NT2/D1 (cell line): Measurements from ENCODE around the gene MLXIP.

Source experiments
- SUZ12 ChIP-seq: IDR thresholded peaks from 2 replicates; pipeline ENCODE4 v1.6.1; 2011; ENCODE audit not compliant: insufficient read length, insufficient read depth; ENCODE audit errors: extremely low read depth
- YY1 ChIP-seq: IDR thresholded peaks from 2 replicates; pipeline ENCODE4 v1.6.1; 2011; ENCODE audit not compliant: insufficient read length, insufficient read depth
- ZNF274 ChIP-seq: IDR thresholded peaks from 2 replicates; pipeline ENCODE4 v1.6.1; 2011; ENCODE audit warnings: mild to moderate bottlenecking, low read depth, low read length

- TF ChIP-seq YY1, result no peak
- TF ChIP-seq SUZ12, result no peak
- TF ChIP-seq ZNF274, result no peak
These were observed 74.2 kb downstream of the MLXIP start for GRCh38 chr12:122152754-122153153.
